Measurements from ENCODE around the gene TAAR2.

Gene TAAR2

GRCh38 chr6:132587424-132587823 is 36.7 kb downstream of the TAAR2 start (continued):
- TF ChIP-seq ZNF629 (tag by site-specific recombination; IDR thresholded peaks at IDR 0.05): no peak
- TF ChIP-seq ZNF354C (tag by site-specific recombination; IDR thresholded peaks at IDR 0.05; ENCODE audit: borderline replicate concordance, low read depth): no peak
- no peak for TF ChIP-seq ZNF549 (tag by site-specific recombination; IDR thresholded peaks at IDR 0.05)
- TF ChIP-seq ZBTB17 (tag by site-specific recombination; IDR thresholded peaks at IDR 0.05): no peak
- no peak for TF ChIP-seq RBAK (tag by site-specific recombination; IDR thresholded peaks at IDR 0.05)
- no peak for TF ChIP-seq ZNF76 (tag by site-specific recombination; IDR thresholded peaks at IDR 0.05; ENCODE audit: borderline replicate concordance, low read depth)
- no peak for TF ChIP-seq KLF8 (tag by site-specific recombination; IDR thresholded peaks at IDR 0.05)
- no peak for TF ChIP-seq ZNF138 (tag by site-specific recombination; IDR thresholded peaks at IDR 0.05; ENCODE audit: borderline replicate concordance)
- no peak for TF ChIP-seq ZSCAN16 (tag by site-specific recombination; IDR thresholded peaks at IDR 0.05)
- TF ChIP-seq ZNF777 (tag by site-specific recombination; IDR thresholded peaks at IDR 0.05; ENCODE audit: borderline replicate concordance): no peak
- TF ChIP-seq ZNF514 (tag by site-specific recombination; IDR thresholded peaks at IDR 0.05): no peak

- TF ChIP-seq ZNF530 (tag by site-specific recombination; IDR thresholded peaks at IDR 0.05; ENCODE audit: low read depth) (no peak), BCL11A (tag by site-specific recombination; IDR thresholded peaks at IDR 0.05; ENCODE audit: low read depth) (no peak), ZNF266 (tag by site-specific recombination; IDR thresholded peaks at IDR 0.05; ENCODE audit: low read depth) (no peak), ZNF776 (tag by site-specific recombination; IDR thresholded peaks at IDR 0.05; ENCODE audit: borderline replicate concordance) (no peak), ZNF19 (tag by site-specific recombination; IDR thresholded peaks at IDR 0.05; ENCODE audit: low read depth) (no peak), ZNF24 (tag by site-specific recombination; IDR thresholded peaks at IDR 0.05) (no peak), ZNF366 (tag by site-specific recombination; conservative IDR thresholded peaks at IDR 0.05) (no peak), ZNF473 (tag by site-specific recombination; IDR thresholded peaks at IDR 0.05) (no peak), KLF7 (tag by site-specific recombination; IDR thresholded peaks at IDR 0.05; ENCODE audit: borderline replicate concordance) (no peak), ZNF707 (tag by site-specific recombination; IDR thresholded peaks at IDR 0.05) (no peak), ZNF654 (tag by site-specific recombination; IDR thresholded peaks at IDR 0.05; ENCODE audit: low read depth) (no peak), ZBTB21 (tag by site-specific recombination; IDR thresholded peaks at IDR 0.05) (no peak), REPIN1 (tag by site-specific recombination; IDR thresholded peaks at IDR 0.05; ENCODE audit: low read depth) (no peak), ZNF155 (tag by site-specific recombination; IDR thresholded peaks at IDR 0.05) (no peak), MEIS1 (CRISPR knock-in tag; IDR thresholded peaks at IDR 0.05; ENCODE audit: borderline replicate concordance) (no peak), HIC1 (tag by site-specific recombination; IDR thresholded peaks at IDR 0.05) (no peak), ZNF555 (tag by site-specific recombination; conservative IDR thresholded peaks at IDR 0.05) (no peak), ZNF112 (tag by site-specific recombination; IDR thresholded peaks at IDR 0.05) (no peak), ZNF140 (tag by site-specific recombination; IDR thresholded peaks at IDR 0.05) (no peak), ZNF843 (tag by site-specific recombination; IDR thresholded peaks at IDR 0.05) (no peak)
- no peak overlapping the region for H3K27ac ChIP-seq (ENCODE audit: extremely low read depth, low read depth, low read length)
- H3K4me1 ChIP-seq (ENCODE audit: control insufficient read depth, insufficient read depth, low read length): no peaks in the 10 kb centered on the region
- ChIA-PET CTCF (interaction anchor here (0.5 kb wide), 1 partner anchor 195 kb away, joined by 5 read pairs; no protein-coding TSS in a partner anchor), POLR2A (no interaction called here)
- H3K9me3 ChIP-seq (ENCODE audit: control insufficient read depth, insufficient read depth, low read depth, low read length): no peaks in the 10 kb centered on the region
- H3K36me3 ChIP-seq (ENCODE audit: control insufficient read depth in 2 of 2, insufficient read depth in 1 of 2, low read length in 2 of 2): no peaks in the 10 kb centered on the region
- no peak overlapping the region for H3K4me3 ChIP-seq (ENCODE audit: low read depth, low read length)
Measured at GRCh38 chr6:132584698-132585097, 39.4 kb downstream of the TAAR2 start.
